ENCODE measurements around the gene PADI1.

PADI1 gene

GRCh38 chr1:17245816-17246325 is 40.9 kb downstream of the PADI1 start:
- no peaks in the 10 kb centered on the region for H3K79me2 ChIP-seq (ENCODE audit: low read length)
- H3K27me3 ChIP-seq (ENCODE audit: low read depth, low read length), result no peaks in the 10 kb centered on the region
- TF ChIP-seq EZH2phosphoT487 (IDR thresholded peaks at IDR 0.05; ENCODE audit: low read depth), result no peak
- TF ChIP-seq, protein P1, sequence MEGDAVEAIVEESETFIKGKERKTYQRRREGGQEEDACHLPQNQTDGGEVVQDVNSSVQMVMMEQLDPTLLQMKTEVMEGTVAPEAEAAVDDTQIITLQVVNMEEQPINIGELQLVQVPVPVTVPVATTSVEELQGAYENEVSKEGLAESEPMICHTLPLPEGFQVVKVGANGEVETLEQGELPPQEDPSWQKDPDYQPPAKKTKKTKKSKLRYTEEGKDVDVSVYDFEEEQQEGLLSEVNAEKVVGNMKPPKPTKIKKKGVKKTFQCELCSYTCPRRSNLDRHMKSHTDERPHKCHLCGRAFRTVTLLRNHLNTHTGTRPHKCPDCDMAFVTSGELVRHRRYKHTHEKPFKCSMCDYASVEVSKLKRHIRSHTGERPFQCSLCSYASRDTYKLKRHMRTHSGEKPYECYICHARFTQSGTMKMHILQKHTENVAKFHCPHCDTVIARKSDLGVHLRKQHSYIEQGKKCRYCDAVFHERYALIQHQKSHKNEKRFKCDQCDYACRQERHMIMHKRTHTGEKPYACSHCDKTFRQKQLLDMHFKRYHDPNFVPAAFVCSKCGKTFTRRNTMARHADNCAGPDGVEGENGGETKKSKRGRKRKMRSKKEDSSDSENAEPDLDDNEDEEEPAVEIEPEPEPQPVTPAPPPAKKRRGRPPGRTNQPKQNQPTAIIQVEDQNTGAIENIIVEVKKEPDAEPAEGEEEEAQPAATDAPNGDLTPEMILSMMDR (IDR thresholded peaks at IDR 0.05; ENCODE audit: low read depth, low read length), result no peak
- H3K4me1 ChIP-seq (ENCODE audit: low read length), result no peaks in the 10 kb centered on the region
- H3K9me3 ChIP-seq (ENCODE audit: insufficient read depth, low read length), result no peaks in the 10 kb centered on the region
- H3K9ac ChIP-seq (ENCODE audit: low read length), result no peak overlapping the region
- no peak overlapping the region for H3K4me3 ChIP-seq (ENCODE audit: low read length)
- no peak overlapping the region for H3K27ac ChIP-seq (ENCODE audit: low read length)
- no peaks in the 10 kb centered on the region for H3K36me3 ChIP-seq (replicated peaks; ENCODE audit: low read depth, low read length)
- no peak overlapping the region for H2AFZ ChIP-seq (ENCODE audit: low read depth, low read length)
- H3K4me2 ChIP-seq (ENCODE audit: low read length), result no peak overlapping the region
- H4K20me1 ChIP-seq (ENCODE audit: insufficient read depth, low read length), result no peaks in the 10 kb centered on the region

- Histone ChIP-seq H2AFZ (ENCODE audit: low read depth, low read length) (no peak overlapping the region), H3K4me3 (ENCODE audit: low read length) (no peak overlapping the region), H3K79me2 (ENCODE audit: low read length) (no peaks in the 10 kb centered on the region), H3K27ac (ENCODE audit: low read length) (no peak overlapping the region), H3K36me3 (replicated peaks; ENCODE audit: low read depth, low read length) (no peaks in the 10 kb centered on the region), H3K4me2 (ENCODE audit: low read length) (no peak overlapping the region), H4K20me1 (ENCODE audit: insufficient read depth, low read length) (no peaks in the 10 kb centered on the region), H3K4me1 (ENCODE audit: low read length) (no peaks in the 10 kb centered on the region), H3K27me3 (ENCODE audit: low read depth, low read length) (no peaks in the 10 kb centered on the region), H3K9me3 (ENCODE audit: insufficient read depth, low read length) (no peaks in the 10 kb centered on the region), H3K9ac (ENCODE audit: low read length) (no peak overlapping the region)
- no peak for TF ChIP-seq EZH2phosphoT487 (IDR thresholded peaks at IDR 0.05; ENCODE audit: low read depth)
- TF ChIP-seq, protein P1 (IDR thresholded peaks at IDR 0.05; ENCODE audit: low read depth, low read length), result no peak
Measured at GRCh38 chr1:17246971-17247370, 42.0 kb downstream of the PADI1 start.

- H3K27ac ChIP-seq (ENCODE audit: low read length), result no peak within 1 kb of the TSS
- no peak within 1 kb of the TSS for H3K9ac ChIP-seq (ENCODE audit: low read length)
- no peaks in the 10 kb centered on the region for H3K9me3 ChIP-seq (ENCODE audit: insufficient read depth, low read length)
- H3K27me3 ChIP-seq (ENCODE audit: low read depth, low read length), result no peaks in the 10 kb centered on the region
- H3K4me3 ChIP-seq (ENCODE audit: low read length), result no peak within 1 kb of the TSS
- H3K4me1 ChIP-seq (ENCODE audit: low read length), result no peaks in the 10 kb centered on the region
- H3K36me3 ChIP-seq (replicated peaks; ENCODE audit: low read depth, low read length), result no peaks in the 10 kb centered on the region
- no peaks in the 10 kb centered on the region for H4K20me1 ChIP-seq (ENCODE audit: insufficient read depth, low read length)
- no peak within 1 kb of the TSS for H2AFZ ChIP-seq (ENCODE audit: low read depth, low read length)
- no peaks in the 10 kb centered on the region for H3K79me2 ChIP-seq (ENCODE audit: low read length)
- TF ChIP-seq EZH2phosphoT487 (IDR thresholded peaks at IDR 0.05; ENCODE audit: low read depth), result no peak
- TF ChIP-seq, protein P1 (IDR thresholded peaks at IDR 0.05; ENCODE audit: low read depth, low read length), result no peak
- H3K4me2 ChIP-seq (ENCODE audit: low read length), result no peak within 1 kb of the TSS
Measured at GRCh38 chr1:17248781-17249180, 43.9 kb downstream of the PADI1 start, which contains the start of gene PADI3. Gene PADI3, plus strand, starts transcription at chr1:17249098. Its CDS starts 40 bp downstream, at chr1:17249138.

- Histone ChIP-seq H3K4me3 (ENCODE audit: low read length) (no peak overlapping the region), H3K27ac (ENCODE audit: low read length) (no peak overlapping the region), H3K4me2 (ENCODE audit: low read length) (no peak overlapping the region)
Measured at GRCh38 chr1:17250601-17251000, 45.7 kb downstream of the PADI1 start.

More at GRCh38 chr1:17250601-17251000, 45.7 kb downstream of the PADI1 start:
- Histone ChIP-seq H3K36me3 (replicated peaks; ENCODE audit: low read depth, low read length) (no peaks in the 10 kb centered on the region), H3K9ac (ENCODE audit: low read length) (no peak overlapping the region), H3K9me3 (ENCODE audit: insufficient read depth, low read length) (no peaks in the 10 kb centered on the region), H4K20me1 (ENCODE audit: insufficient read depth, low read length) (no peaks in the 10 kb centered on the region), H3K27me3 (ENCODE audit: low read depth, low read length) (no peaks in the 10 kb centered on the region), H3K79me2 (ENCODE audit: low read length) (no peaks in the 10 kb centered on the region), H2AFZ (ENCODE audit: low read depth, low read length) (no peak overlapping the region), H3K4me1 (ENCODE audit: low read length) (no peaks in the 10 kb centered on the region)
- TF ChIP-seq, protein P1 (IDR thresholded peaks at IDR 0.05; ENCODE audit: low read depth, low read length), result no peak
- TF ChIP-seq EZH2phosphoT487 (IDR thresholded peaks at IDR 0.05; ENCODE audit: low read depth), result no peak
